GM12892 (cell line): ENCODE results near the gene RBM20.

ENCODE experiments used
- DNase-seq: peaks from one replicate; pipeline ENCODE4 v3.0.0; 2011; ENCODE audit not compliant: insufficient read length
- FAIRE-seq: peaks from 2 replicates; lab custom pipeline; 2011; peaks lifted over from hg19 to GRCh38; lab: Jason Lieb, UNC
- POLR2A ChIP-seq: IDR thresholded peaks from 2 replicates; pipeline ENCODE4 v1.6.1; 2011; ENCODE audit warnings: low read depth, low read length, control low read depth
- POLR2AphosphoS5 ChIP-seq: IDR thresholded peaks from 2 replicates; pipeline ENCODE4 v1.6.1; 2011; ENCODE audit warnings: low read depth, low read length, control low read depth
- TAF1 ChIP-seq: IDR thresholded peaks from 2 replicates; pipeline ENCODE4 v1.6.1; 2011; ENCODE audit warnings: low read depth, mild to moderate bottlenecking, control low read depth, low read length, borderline replicate concordance

The RBM20 gene

GRCh38 chr10:110811791-110812581 is 167.8 kb downstream of the RBM20 start:
- TF ChIP-seq POLR2A (no peak), POLR2AphosphoS5 (no peak), TAF1 (no peak)
- no peak for FAIRE-seq
- DNase-seq = no peak

GRCh38 chr10:110812583-110812982 is 168.4 kb downstream of the RBM20 start:
- DNase-seq (no peak), FAIRE-seq (no peak)
- TF ChIP-seq TAF1 (no peak), POLR2A (no peak), POLR2AphosphoS5 (no peak)

GRCh38 chr10:110813743-110814472 is 169.8 kb downstream of the RBM20 start:
- DNase-seq = no peak
- no peak for FAIRE-seq
- no peak for TF ChIP-seq TAF1
- TF ChIP-seq POLR2A = no peak
- TF ChIP-seq POLR2AphosphoS5 = no peak

- TF ChIP-seq POLR2AphosphoS5 (peak; percentile 25; the same call in 1 of the 2 replicates), POLR2A (peak; percentile 35; the same call in 1 of the 2 replicates), TAF1 (peak; percentile 45; the same call in 1 of the 2 replicates)
- FAIRE-seq (peak; percentile 88), DNase-seq (no peak)
Observed at GRCh38 chr10:110815354-110816004, 171.3 kb downstream of the RBM20 start.

GRCh38 chr10:110817614-110818013 is 173.5 kb downstream of the RBM20 start:
- FAIRE-seq (no peak), DNase-seq (no peak)
- TF ChIP-seq POLR2AphosphoS5 = no peak
- TF ChIP-seq POLR2A = no peak
- TF ChIP-seq TAF1 = no peak

GRCh38 chr10:110818311-110819256 is 174.4 kb downstream of the RBM20 start:
- TF ChIP-seq POLR2AphosphoS5 (no peak), TAF1 (no peak), POLR2A (no peak)

GRCh38 chr10:110820321-110820814 is 176.2 kb downstream of the RBM20 start:
- DNase-seq (no peak), FAIRE-seq (no peak)
- TF ChIP-seq TAF1 = no peak
- TF ChIP-seq POLR2AphosphoS5 = no peak

More at GRCh38 chr10:110818311-110819256, 174.4 kb downstream of the RBM20 start:
- FAIRE-seq (no peak), DNase-seq (no peak)

GRCh38 chr10:110821508-110821907 is 177.4 kb downstream of the RBM20 start:
- no peak for TF ChIP-seq TAF1
- TF ChIP-seq POLR2A = no peak
- no peak for TF ChIP-seq POLR2AphosphoS5
- DNase-seq (no peak), FAIRE-seq (no peak)

GRCh38 chr10:110822035-110822711 is 178.0 kb downstream of the RBM20 start:
- DNase-seq (no peak), FAIRE-seq (no peak)
- TF ChIP-seq POLR2AphosphoS5 = no peak
- no peak for TF ChIP-seq POLR2A
- TF ChIP-seq TAF1 = no peak
